ENCODE measurements around the gene NDOR1.

- TF ChIP-seq CTCF (IDR thresholded peaks at IDR 0.05) = peak; percentile 81 to 92 (median 85)
- no peak for TF ChIP-seq POLR2A (IDR thresholded peaks at IDR 0.05)
- TF ChIP-seq EP300 (IDR thresholded peaks at IDR 0.05) = no peak
Observed at GRCh38 chr9:137227054-137227852, 21.8 kb downstream of the NDOR1 start, which contains the start of gene RNF224.
